Thyroid gland (tissue), 4 donors: ENCODE results near the gene SP9. TPM values are rescaled to one million over a fixed set of nuclear protein-coding genes. Genes with fewer than 3 reads are reported as not detected.

Experiments used
- DNase-seq, 2 donors: peaks; one replicate each; pipeline ENCODE4 v3.0.0-alpha.2; 2019
- H3K27ac ChIP-seq, 3 donors: fragments of 200-600 bp; sonication (generic); 1 replicate in 2 of 3; 2 replicates in 1 of 3; pipeline ENCODE4 v1.5.1; 2016 to 2019; ENCODE audit warnings: mild to moderate bottlenecking in 1 of 3, moderate library complexity in 1 of 3
- H3K27me3 ChIP-seq: fragments of 200-600 bp; sonication (generic); one replicate; pipeline ENCODE4 v1.5.1; 2019
- H3K36me3 ChIP-seq, 2 donors: fragments of 200-600 bp; sonication (generic); one replicate each; pipeline ENCODE4 v1.5.1; 2016 to 2019
- H3K4me1 ChIP-seq, 2 donors: fragments of 200-600 bp; sonication (generic); one replicate each; pipeline ENCODE4 v1.5.1; 2017 to 2019
- H3K4me3 ChIP-seq, 3 donors: fragments of 200-600 bp; sonication (generic); replicated peaks in 1 of 3; 1 replicate in 2 of 3; 2 replicates in 1 of 3; pipeline ENCODE4 v1.5.1; 2016; ENCODE audit warnings: mild to moderate bottlenecking in 1 of 3
- H3K9me3 ChIP-seq: fragments of 200-600 bp; sonication (generic); one replicate; pipeline ENCODE4 v1.5.1; 2017
- CTCF ChIP-seq, 6 experiments: fragments of 200-600 bp in 3 of 6; fragments of 450-650 bp in 3 of 6; sonication (generic) in 3 of 6; IDR thresholded peaks; one replicate each; pipeline ENCODE4 v1.5.1; 2016 to 2019; ENCODE audit warnings: antibody characterized with exemption in 6 of 6, mild to moderate bottlenecking in 2 of 6, inconsistent platforms in 1 of 6, moderate library complexity in 1 of 6
- POLR2A ChIP-seq, 2 donors: fragments of 450-650 bp; IDR thresholded peaks; one replicate each; pipeline ENCODE4 v1.6.1; 2017; ENCODE audit warnings: antibody characterized with exemption in 2 of 2, mild to moderate bottlenecking in 2 of 2, moderate library complexity in 1 of 2
- WGBS, 2 donors: methylation state at CpG; one replicate each; pipeline ENCODE4 v1.1.5; 2017; 5-methylcytosine and 5-hydroxymethylcytosine counted together
- intact Hi-C: fragments of 100-400 bp; cut with DNase I; formaldehyde crosslinking; loops from one replicate; pipeline ENCODE4 v1.15.1; 2023
- total RNA-seq, 4 donors: library from RNA; depleted of rRNA; stranded (reverse); fragments of >200 nt; gene quantifications; one replicate each; pipeline ENCODE4 v1.2.3, GENCODE V29; 2016

Gene SP9
- total RNA-seq, 4 donors from 2014 or later: not detected

- TF ChIP-seq POLR2A (IDR thresholded peaks at IDR 0.05): no peak
- TF ChIP-seq CTCF (IDR thresholded peaks at IDR 0.05): no peak
- Histone ChIP-seq H3K4me3 (no peak overlapping the region), H3K27ac (no peak overlapping the region)
Measured at GRCh38 chr2:174376967-174377366, 42.2 kb downstream of the SP9 start.

DNA sequence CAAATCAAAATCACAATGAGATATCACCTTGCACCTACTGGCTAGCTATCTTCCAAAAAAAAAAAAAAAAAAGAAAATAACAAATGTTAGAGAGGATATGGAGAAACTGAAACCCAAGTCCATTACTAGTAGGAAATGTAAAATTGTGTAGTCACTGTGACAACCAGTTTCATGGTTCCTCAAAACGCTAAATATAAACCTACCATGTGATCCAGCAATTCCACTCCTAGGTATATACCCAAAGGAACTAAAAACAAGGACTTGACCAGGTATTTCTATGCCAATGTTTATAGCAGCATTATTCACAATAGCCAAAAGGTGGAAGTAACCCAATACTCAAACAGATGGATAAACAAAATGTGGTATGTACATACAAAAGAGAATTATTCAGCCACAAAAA lies 49.0 kb downstream of the SP9 start:
- no peak for DNase-seq
- Histone ChIP-seq H3K9me3 (no peaks in the 10 kb centered on the region), H3K4me3 (no peak overlapping the region), H3K36me3 (peaks cover 34 to 35% of the 10 kb centered on the region in 2 donors), H3K27ac (no peak overlapping the region), H3K4me1 (no peaks in the 10 kb centered on the region), H3K27me3 (no peaks in the 10 kb centered on the region)
- TF ChIP-seq CTCF (IDR thresholded peaks at IDR 0.05): no peak
- no peak for TF ChIP-seq POLR2A (IDR thresholded peaks at IDR 0.05)
- 93 to 96% methylated on average over 1 of the region's 1 CpG for WGBS, 2 donors
- intact Hi-C loops: no loop called here

More at GRCh38 chr2:174376967-174377366, 42.2 kb downstream of the SP9 start:
- DNase-seq: no peak
- Histone ChIP-seq H3K9me3 (no peaks in the 10 kb centered on the region), H3K36me3 (peaks cover 49 to 56% of the 10 kb centered on the region in 2 donors), H3K27me3 (no peaks in the 10 kb centered on the region), H3K4me1 (no peaks in the 10 kb centered on the region)
- intact Hi-C loops: no loop called here
- 83 to 93% methylated on average over 2 of the region's 2 CpGs for WGBS, 2 donors

GRCh38 chr2:174385201-174385600 lies 50.4 kb downstream of the SP9 start:
- Histone ChIP-seq H3K36me3 (peaks cover 25 to 27% of the 10 kb centered on the region in 2 donors), H3K27ac (no peak overlapping the region), H3K9me3 (no peaks in the 10 kb centered on the region), H3K4me3 (no peak overlapping the region), H3K4me1 (no peaks in the 10 kb centered on the region), H3K27me3 (no peaks in the 10 kb centered on the region)
- TF ChIP-seq POLR2A (IDR thresholded peaks at IDR 0.05) (no peak), CTCF (IDR thresholded peaks at IDR 0.05) (no peak)
- WGBS, 2 donors: 86 to 94% methylated on average over 3 of the region's 3 CpGs
- intact Hi-C loops: no loop called here
- no peak for DNase-seq

Other genes starting within 250 kb of the SP9 start
- 10 to 100 TPM; 51.8 to 68.5 (median 53.5) TPM for gene OLA1, start 86.4 kb upstream of the SP9 start, total RNA-seq
- 10 to 100 TPM; 26.0 to 37.5 (median 32.3) TPM for gene SCRN3, start 60.8 kb downstream of the SP9 start, total RNA-seq
- gene GPR155, start 152.1 kb downstream of the SP9 start, total RNA-seq: 10 to 100 TPM in 2 of 4 donors, 1 to 10 TPM in 2; 7.1 to 10.9 (median 10.2) TPM